ENCODE measurements around the gene BIVM. TPM values are rescaled to one million over a fixed set of nuclear protein-coding genes. Genes with fewer than 3 reads are reported as not detected.
"Not testable (repeated sequence)": the region's sequence is repeated elsewhere in the genome, so short reads cannot be mapped to it uniquely, and the experiment has no call there.

The BIVM gene
- total RNA-seq, 1 donor from 2014 or later = 13.6 TPM

- DNase-seq (ENCODE audit: low spot score) = peak; percentile 45
- Histone ChIP-seq H3K4me1 (peaks cover 3% of the 10 kb centered on the region), H3K27ac (no peak overlapping the region), H3K4me2 (no peak overlapping the region), H3K4me3 (no peak overlapping the region), H3K9me3 (ENCODE audit: low read depth) (no peaks in the 10 kb centered on the region), H4K20me1 (ENCODE audit: low read depth) (no peaks in the 10 kb centered on the region), H3K9ac (no peak overlapping the region), H2AFZ (replicated peaks) (no peak overlapping the region), H3K27me3 (peaks cover 5% of the 10 kb centered on the region), H3K79me2 (ENCODE audit: low read depth) (peaks cover 2% of the 10 kb centered on the region), H3K36me3 (no peaks in the 10 kb centered on the region), H3F3A (ENCODE audit: low read depth) (no peaks in the 10 kb centered on the region)
- H3K27me3 Mint-ChIP-seq (ENCODE audit: insufficient read depth, low read depth) = peaks cover 3% of the 10 kb centered on the region
- peaks cover 4% of the 10 kb centered on the region for H3K4me1 Mint-ChIP-seq
- peaks cover 25% of the 10 kb centered on the region for H3K36me3 Mint-ChIP-seq
- H3K9me3 Mint-ChIP-seq = peaks cover 10% of the 10 kb centered on the region
- TF ChIP-seq EZH2 (IDR thresholded peaks at IDR 0.05) (no peak), EZH2phosphoT487 (IDR thresholded peaks at IDR 0.05) (no peak)
- TF ChIP-seq, protein P1, sequence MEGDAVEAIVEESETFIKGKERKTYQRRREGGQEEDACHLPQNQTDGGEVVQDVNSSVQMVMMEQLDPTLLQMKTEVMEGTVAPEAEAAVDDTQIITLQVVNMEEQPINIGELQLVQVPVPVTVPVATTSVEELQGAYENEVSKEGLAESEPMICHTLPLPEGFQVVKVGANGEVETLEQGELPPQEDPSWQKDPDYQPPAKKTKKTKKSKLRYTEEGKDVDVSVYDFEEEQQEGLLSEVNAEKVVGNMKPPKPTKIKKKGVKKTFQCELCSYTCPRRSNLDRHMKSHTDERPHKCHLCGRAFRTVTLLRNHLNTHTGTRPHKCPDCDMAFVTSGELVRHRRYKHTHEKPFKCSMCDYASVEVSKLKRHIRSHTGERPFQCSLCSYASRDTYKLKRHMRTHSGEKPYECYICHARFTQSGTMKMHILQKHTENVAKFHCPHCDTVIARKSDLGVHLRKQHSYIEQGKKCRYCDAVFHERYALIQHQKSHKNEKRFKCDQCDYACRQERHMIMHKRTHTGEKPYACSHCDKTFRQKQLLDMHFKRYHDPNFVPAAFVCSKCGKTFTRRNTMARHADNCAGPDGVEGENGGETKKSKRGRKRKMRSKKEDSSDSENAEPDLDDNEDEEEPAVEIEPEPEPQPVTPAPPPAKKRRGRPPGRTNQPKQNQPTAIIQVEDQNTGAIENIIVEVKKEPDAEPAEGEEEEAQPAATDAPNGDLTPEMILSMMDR (IDR thresholded peaks at IDR 0.05) = no peak
- H3K27ac Mint-ChIP-seq = no peak overlapping the region
- H3K4me3 Mint-ChIP-seq = no peak overlapping the region
Observed at GRCh38 chr13:102777736-102778135, 21.2 kb upstream of the BIVM start.

DNA sequence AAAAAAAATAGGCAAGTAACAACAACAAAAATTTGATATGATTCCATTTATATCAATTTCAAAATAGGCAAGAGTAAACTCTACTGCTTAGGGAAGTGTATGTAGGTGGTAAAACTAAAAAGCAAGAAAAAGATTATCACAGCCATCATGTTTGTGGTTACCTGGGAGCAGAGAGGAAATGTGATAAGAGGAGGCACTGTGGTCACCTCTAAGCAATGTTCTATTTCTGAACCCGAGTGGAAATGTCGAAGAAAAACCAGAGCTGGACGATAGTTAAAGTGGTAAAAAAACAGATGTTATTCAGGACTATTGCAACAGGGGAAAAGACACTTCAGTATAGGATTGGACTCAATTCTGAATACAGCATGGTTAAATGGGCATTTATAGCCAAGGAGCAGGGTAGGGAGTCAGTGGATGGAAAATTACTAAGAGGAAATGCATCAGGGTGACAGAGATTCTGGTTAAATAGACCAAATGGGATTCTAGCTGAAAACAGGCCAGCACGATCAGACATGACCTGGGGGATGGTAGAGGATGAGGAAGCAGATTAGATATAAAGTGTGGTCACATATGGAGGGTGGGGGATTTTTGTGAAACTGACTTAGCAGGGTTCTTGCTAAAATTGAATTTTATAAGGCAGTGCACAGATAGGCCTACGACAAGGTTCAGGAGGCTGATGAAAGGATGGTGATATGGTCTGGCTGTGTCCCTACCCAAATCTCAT is 19.3 kb upstream of the BIVM start:
- H3K4me1 Mint-ChIP-seq = no peaks in the 10 kb centered on the region
- TF ChIP-seq, protein P1 (IDR thresholded peaks at IDR 0.05) = no peak
- TF ChIP-seq EZH2 (IDR thresholded peaks at IDR 0.05) (no peak), EZH2phosphoT487 (IDR thresholded peaks at IDR 0.05) (no peak)
- H3K27ac Mint-ChIP-seq = no peak overlapping the region
- Histone ChIP-seq H3K9ac (no peak overlapping the region), H3K79me2 (ENCODE audit: low read depth) (no peaks in the 10 kb centered on the region), H3K4me2 (no peak overlapping the region), H3F3A (ENCODE audit: low read depth) (no peaks in the 10 kb centered on the region), H3K36me3 (no peaks in the 10 kb centered on the region), H4K20me1 (ENCODE audit: low read depth) (no peaks in the 10 kb centered on the region), H2AFZ (replicated peaks) (no peak overlapping the region), H3K27ac (no peak overlapping the region), H3K9me3 (ENCODE audit: low read depth) (no peaks in the 10 kb centered on the region), H3K4me3 (no peak overlapping the region), H3K4me1 (peaks cover 3% of the 10 kb centered on the region), H3K27me3 (no peaks in the 10 kb centered on the region)
- no peak overlapping the region for H3K4me3 Mint-ChIP-seq
- no peak for DNase-seq (ENCODE audit: low spot score)
- peaks cover 28% of the 10 kb centered on the region for H3K36me3 Mint-ChIP-seq
- peaks cover 9% of the 10 kb centered on the region for H3K9me3 Mint-ChIP-seq
- no peaks in the 10 kb centered on the region for H3K27me3 Mint-ChIP-seq (ENCODE audit: insufficient read depth, low read depth)

- H3K4me3 Mint-ChIP-seq; H3K27me3 ChIP-seq; DNase-seq (ENCODE audit: low spot score); H3K79me2 ChIP-seq (ENCODE audit: low read depth); H3K27ac Mint-ChIP-seq; H3K36me3 ChIP-seq; H3K9me3 ChIP-seq (ENCODE audit: low read depth); H3K27ac ChIP-seq; H3K9ac ChIP-seq; H3K4me2 ChIP-seq; H3K4me1 ChIP-seq; H3K9me3 Mint-ChIP-seq; H3F3A ChIP-seq (ENCODE audit: low read depth); H2AFZ ChIP-seq (replicated peaks); H4K20me1 ChIP-seq (ENCODE audit: low read depth); H3K4me1 Mint-ChIP-seq; H3K27me3 Mint-ChIP-seq (ENCODE audit: insufficient read depth, low read depth); H3K4me3 ChIP-seq: not testable (repeated sequence)
- peaks cover 27% of the 10 kb centered on the region for H3K36me3 Mint-ChIP-seq
Observed at GRCh38 chr13:102780656-102781055, 18.3 kb upstream of the BIVM start.

DNA sequence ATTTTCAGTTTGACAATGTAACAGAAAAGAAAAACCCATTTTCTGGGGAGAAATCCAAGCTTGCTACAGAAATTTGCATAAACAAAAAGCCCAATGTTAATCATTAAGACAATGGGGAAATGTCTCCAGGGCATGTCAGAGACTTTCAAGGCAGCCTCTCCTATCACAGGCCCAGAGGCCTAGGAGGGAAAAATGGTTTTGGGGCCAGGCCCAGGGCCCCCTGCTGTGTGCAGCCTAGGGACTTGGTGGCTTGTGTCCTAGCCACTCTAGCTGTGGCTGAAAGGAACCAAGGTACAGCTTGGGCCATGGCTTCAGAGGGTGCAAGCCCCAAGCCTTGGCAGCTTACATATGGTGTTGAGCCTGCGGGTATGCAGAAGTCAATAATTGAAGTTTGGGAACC is 17.3 kb upstream of the BIVM start:
- no peak overlapping the region for H3K4me3 ChIP-seq

More for the DNA sequence above, 17.3 kb upstream of the BIVM start:
- no peak overlapping the region for H3K27ac ChIP-seq
- H3F3A ChIP-seq (ENCODE audit: low read depth) = no peaks in the 10 kb centered on the region
- H3K9ac ChIP-seq = no peak overlapping the region
- Mint-ChIP-seq H3K4me1 (no peaks in the 10 kb centered on the region), H3K4me3 (no peak overlapping the region), H3K9me3 (peaks cover 8% of the 10 kb centered on the region), H3K27me3 (ENCODE audit: insufficient read depth, low read depth) (no peaks in the 10 kb centered on the region), H3K27ac (no peak overlapping the region), H3K36me3 (peaks cover 31% of the 10 kb centered on the region)
- no peak for DNase-seq (ENCODE audit: low spot score)
- no peaks in the 10 kb centered on the region for H4K20me1 ChIP-seq (ENCODE audit: low read depth)
- H3K36me3 ChIP-seq = no peaks in the 10 kb centered on the region
- peaks cover 3% of the 10 kb centered on the region for H3K4me1 ChIP-seq
- no peaks in the 10 kb centered on the region for H3K9me3 ChIP-seq (ENCODE audit: low read depth)
- H3K4me2 ChIP-seq = no peak overlapping the region
- no peaks in the 10 kb centered on the region for H3K27me3 ChIP-seq
- no peaks in the 10 kb centered on the region for H3K79me2 ChIP-seq (ENCODE audit: low read depth)
- TF ChIP-seq, protein P1 (IDR thresholded peaks at IDR 0.05) = no peak
- no peak for TF ChIP-seq EZH2 (IDR thresholded peaks at IDR 0.05)
- no peak overlapping the region for H2AFZ ChIP-seq (replicated peaks)

Measured in neural progenitor cell (in vitro differentiated cells).